Mesendoderm (in vitro differentiated cells): ENCODE results near the gene PRICKLE1.

Experiments
- DNase-seq: peaks from one replicate; pipeline ENCODE4 v3.0.0; 2013
- H2AK5ac ChIP-seq: 2 replicates; pipeline ENCODE4 v1.6.1; 2013; ENCODE audit warnings: low read length, inconsistent platforms
- H2BK120ac ChIP-seq: 2 replicates; pipeline ENCODE4 v1.6.1; 2013; ENCODE audit warnings: low read depth, mild to moderate bottlenecking, low read length, moderate library complexity, mixed read lengths
- H2BK15ac ChIP-seq: replicated peaks from 2 replicates; pipeline ENCODE4 v1.6.1; 2013; ENCODE audit warnings: low read depth, mild to moderate bottlenecking, moderate library complexity
- H2BK5ac ChIP-seq: 2 replicates; pipeline ENCODE4 v1.6.1; 2013; ENCODE audit warnings: low read length, inconsistent platforms
- H3K18ac ChIP-seq: 2 replicates; pipeline ENCODE4 v1.6.1; 2013; ENCODE audit warnings: mild to moderate bottlenecking, low read length, mixed read lengths
- H3K23ac ChIP-seq: one replicate; pipeline ENCODE4 v1.6.1; 2013; ENCODE audit warnings: low read length
- H3K27ac ChIP-seq: 2 replicates; pipeline ENCODE4 v1.5.1; 2013; ENCODE audit warnings: low read depth, mild to moderate bottlenecking, inconsistent platforms, low read length, moderate library complexity
- H3K27me3 ChIP-seq: 2 replicates; pipeline ENCODE4 v1.6.1; 2013; ENCODE audit warnings: low read length, control low read depth, mild to moderate bottlenecking, inconsistent platforms; ENCODE audit not compliant: insufficient read depth, poor library complexity
- H3K36me3 ChIP-seq: 2 replicates; pipeline ENCODE4 v1.6.1; 2013; ENCODE audit warnings: low read length, inconsistent platforms; ENCODE audit not compliant: control insufficient read depth, insufficient read depth
- H3K4ac ChIP-seq: one replicate; pipeline ENCODE4 v1.6.1; 2013; ENCODE audit warnings: low read depth, mild to moderate bottlenecking, low read length, moderate library complexity
- H3K4me1 ChIP-seq: 2 replicates; pipeline ENCODE4 v1.6.1; 2013; ENCODE audit warnings: low read depth, low read length, inconsistent platforms; ENCODE audit not compliant: control insufficient read depth
- H3K4me2 ChIP-seq: 2 replicates; pipeline ENCODE4 v1.6.1; 2013; ENCODE audit warnings: low read length
- H3K4me3 ChIP-seq: 2 replicates; pipeline ENCODE4 v1.5.1; 2013; ENCODE audit warnings: mild to moderate bottlenecking, low read length
- H3K56ac ChIP-seq: one replicate; pipeline ENCODE4 v1.6.1; 2013; ENCODE audit warnings: low read length
- H3K79me1 ChIP-seq: 2 replicates; pipeline ENCODE4 v1.6.1; 2013; ENCODE audit warnings: low read length, inconsistent platforms
- H3K79me2 ChIP-seq: 2 replicates; pipeline ENCODE4 v1.6.1; 2013; ENCODE audit warnings: mild to moderate bottlenecking, low read length; ENCODE audit not compliant: control insufficient read depth, insufficient read depth
- H3K9ac ChIP-seq: 2 replicates; pipeline ENCODE4 v1.6.1; 2013; ENCODE audit warnings: low read length, inconsistent platforms
- H4K5ac ChIP-seq: one replicate; pipeline ENCODE4 v1.6.1; 2013; ENCODE audit warnings: low read length
- H4K8ac ChIP-seq: one replicate; pipeline ENCODE4 v1.6.1; 2013; ENCODE audit warnings: low read depth, mild to moderate bottlenecking, control low read depth, low read length, moderate library complexity
- WGBS: extraction: QIAGEN DNeasy Blood & Tissue Kit; methylation state at CpG from one replicate; pipeline ENCODE4 v1.1.7; 2013; ENCODE audit warnings: low lambda C conversion rate, missing lambda C conversion rate; ENCODE audit not compliant: insufficient coverage; ENCODE audit errors: extremely low coverage; 5-methylcytosine and 5-hydroxymethylcytosine counted together

PRICKLE1 gene

GRCh38 chr12:42583016-42583415 lies 6.5 kb downstream of the PRICKLE1 start:
- no peak overlapping the region for H3K56ac ChIP-seq
- DNase-seq = no peak
- no peak overlapping the region for H3K23ac ChIP-seq
- no peak overlapping the region for H3K9ac ChIP-seq
- H3K4me3 ChIP-seq = no peak overlapping the region
- no peak overlapping the region for H4K8ac ChIP-seq
- H3K4me2 ChIP-seq = no peak overlapping the region
- H4K5ac ChIP-seq = no peak overlapping the region
- H2BK5ac ChIP-seq = no peak overlapping the region
- no peaks in the 10 kb centered on the region for H3K36me3 ChIP-seq
- no peak overlapping the region for H3K4ac ChIP-seq
- H3K79me2 ChIP-seq = peaks cover 3% of the 10 kb centered on the region
- H3K18ac ChIP-seq = no peak overlapping the region
- H2AK5ac ChIP-seq = no peak overlapping the region
- no peaks in the 10 kb centered on the region for H3K27me3 ChIP-seq
- H2BK120ac ChIP-seq = no peak overlapping the region
- no CpG with 5 or more reads among the region's 2 CpGs for WGBS
- no peak overlapping the region for H3K27ac ChIP-seq
- H3K4me1 ChIP-seq = no peaks in the 10 kb centered on the region
- H3K79me1 ChIP-seq = peaks cover 9% of the 10 kb centered on the region
- no peak overlapping the region for H2BK15ac ChIP-seq

DNA sequence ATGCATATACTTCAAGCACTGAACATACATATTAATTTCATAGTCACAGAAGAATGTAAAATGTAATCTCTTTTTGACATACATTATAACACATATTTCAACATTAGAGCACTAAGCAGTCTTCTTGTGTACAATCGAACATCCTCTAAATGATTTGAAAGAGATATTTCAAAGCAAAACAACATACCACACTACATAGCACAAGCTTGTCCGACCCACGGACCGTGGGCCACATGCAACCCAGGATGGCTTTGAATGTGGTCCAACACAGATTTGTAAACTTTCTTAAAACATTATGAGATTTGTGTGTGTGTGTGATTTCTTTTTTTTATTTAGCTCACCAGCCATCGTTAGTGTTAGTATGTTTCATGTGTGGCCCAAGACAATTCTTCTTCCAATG lies 7.0 kb downstream of the PRICKLE1 start:
- Histone ChIP-seq H3K27me3 (no peaks in the 10 kb centered on the region), H2AK5ac (no peak overlapping the region), H3K4me2 (no peak overlapping the region), H3K36me3 (no peaks in the 10 kb centered on the region), H2BK15ac (no peak overlapping the region), H2BK5ac (no peak overlapping the region), H4K8ac (no peak overlapping the region), H2BK120ac (no peak overlapping the region), H3K9ac (no peak overlapping the region), H4K5ac (no peak overlapping the region), H3K4ac (no peak overlapping the region), H3K79me2 (peaks cover 3% of the 10 kb centered on the region), H3K56ac (no peak overlapping the region), H3K23ac (no peak overlapping the region), H3K27ac (no peak overlapping the region), H3K79me1 (peaks cover 9% of the 10 kb centered on the region), H3K4me1 (no peaks in the 10 kb centered on the region), H3K4me3 (no peak overlapping the region), H3K18ac (no peak overlapping the region)
- no CpG with 5 or more reads among the region's 5 CpGs for WGBS
- no peak for DNase-seq

- no peak overlapping the region for H2BK120ac ChIP-seq
- no peak overlapping the region for H3K4me3 ChIP-seq
- H2BK5ac ChIP-seq = no peak overlapping the region
- H3K4me2 ChIP-seq = no peak overlapping the region
- H2AK5ac ChIP-seq = no peak overlapping the region
- H3K79me2 ChIP-seq = peaks cover 3% of the 10 kb centered on the region
- H3K4me1 ChIP-seq = no peaks in the 10 kb centered on the region
- no peak overlapping the region for H3K9ac ChIP-seq
- no peak overlapping the region for H3K56ac ChIP-seq
- no peak overlapping the region for H3K18ac ChIP-seq
- no peaks in the 10 kb centered on the region for H3K36me3 ChIP-seq
- no CpG with 5 or more reads among the region's 1 CpG for WGBS
- no peak overlapping the region for H3K27ac ChIP-seq
- DNase-seq = no peak
- no peak overlapping the region for H4K5ac ChIP-seq
- no peak overlapping the region for H3K4ac ChIP-seq
- no peak overlapping the region for H4K8ac ChIP-seq
- H3K27me3 ChIP-seq = no peaks in the 10 kb centered on the region
- no peak overlapping the region for H3K23ac ChIP-seq
- H2BK15ac ChIP-seq = no peak overlapping the region
- peaks cover 9% of the 10 kb centered on the region for H3K79me1 ChIP-seq
Observed at GRCh38 chr12:42582050-42582449, 7.5 kb downstream of the PRICKLE1 start.

GRCh38 chr12:42576374-42576773 lies 13.2 kb downstream of the PRICKLE1 start:
- Histone ChIP-seq H2BK15ac (no peak overlapping the region), H2BK120ac (no peak overlapping the region), H3K4me2 (no peak overlapping the region), H3K79me1 (peaks cover 1% of the 10 kb centered on the region), H3K27me3 (no peaks in the 10 kb centered on the region), H3K4ac (no peak overlapping the region), H4K5ac (no peak overlapping the region), H4K8ac (no peak overlapping the region), H3K4me3 (no peak overlapping the region), H2AK5ac (no peak overlapping the region), H3K9ac (no peak overlapping the region), H3K27ac (no peak overlapping the region), H3K23ac (no peak overlapping the region), H3K18ac (no peak overlapping the region), H3K56ac (no peak overlapping the region), H2BK5ac (no peak overlapping the region), H3K79me2 (no peaks in the 10 kb centered on the region), H3K36me3 (no peaks in the 10 kb centered on the region), H3K4me1 (peaks cover 5% of the 10 kb centered on the region)
- DNase-seq = no peak
- WGBS = no CpG with 5 or more reads among the region's 5 CpGs

- no peak for DNase-seq
- Histone ChIP-seq H3K23ac (no peak overlapping the region), H2BK5ac (no peak overlapping the region), H3K27me3 (no peaks in the 10 kb centered on the region), H3K79me1 (peaks cover 1% of the 10 kb centered on the region), H3K9ac (no peak overlapping the region), H3K18ac (no peak overlapping the region), H3K79me2 (no peaks in the 10 kb centered on the region), H3K4me2 (no peak overlapping the region), H3K4me1 (peaks cover 5% of the 10 kb centered on the region), H2BK120ac (no peak overlapping the region), H4K5ac (no peak overlapping the region), H3K36me3 (no peaks in the 10 kb centered on the region), H2BK15ac (no peak overlapping the region), H2AK5ac (no peak overlapping the region), H4K8ac (no peak overlapping the region), H3K56ac (no peak overlapping the region), H3K4ac (no peak overlapping the region), H3K4me3 (no peak overlapping the region), H3K27ac (no peak overlapping the region)
- no CpG with 5 or more reads among the region's 1 CpG for WGBS
Observed at GRCh38 chr12:42575717-42576116, 13.8 kb downstream of the PRICKLE1 start.

- H3K23ac ChIP-seq = no peak overlapping the region
- no peak overlapping the region for H3K9ac ChIP-seq
- H3K27ac ChIP-seq = no peak overlapping the region
- peaks cover 1% of the 10 kb centered on the region for H3K79me1 ChIP-seq
- H4K5ac ChIP-seq = no peak overlapping the region
- no peak overlapping the region for H2BK5ac ChIP-seq
- H3K18ac ChIP-seq = no peak overlapping the region
- H3K4me2 ChIP-seq = no peak overlapping the region
- DNase-seq = no peak
- no peak overlapping the region for H3K4ac ChIP-seq
- no peak overlapping the region for H2BK15ac ChIP-seq
- no peak overlapping the region for H2BK120ac ChIP-seq
- no peaks in the 10 kb centered on the region for H3K27me3 ChIP-seq
- no peak overlapping the region for H3K4me3 ChIP-seq
- no peak overlapping the region for H4K8ac ChIP-seq
- H3K79me2 ChIP-seq = no peaks in the 10 kb centered on the region
- H3K36me3 ChIP-seq = no peaks in the 10 kb centered on the region
- H3K4me1 ChIP-seq = peaks cover 5% of the 10 kb centered on the region
- H3K56ac ChIP-seq = no peak overlapping the region
- no peak overlapping the region for H2AK5ac ChIP-seq
Observed at GRCh38 chr12:42574851-42575266, 14.7 kb downstream of the PRICKLE1 start.
